ENCODE results near the gene BARX2. TPM values are rescaled to one million over a fixed set of nuclear protein-coding genes. Genes with fewer than 3 reads are reported as not detected.

The BARX2 gene
- total and polyA plus RNA-seq, 12 donors = 0.07 TPM; not detected in 11

- TF ChIP-seq CTCF (IDR thresholded peaks at IDR 0.05) (no peak), POLR2A (IDR thresholded peaks at IDR 0.05) (no peak)
- Histone ChIP-seq H3K9me3 (replicated peaks in 1 of 3) (no peaks in the 10 kb centered on the region), H3K4me1 (replicated peaks in 1 of 2) (no peaks in the 10 kb centered on the region), H3K4me3 (no peak overlapping the region), H3K27me3 (no peaks in the 10 kb centered on the region), H3K36me3 (replicated peaks in 1 of 2) (no peaks in the 10 kb centered on the region), H3K27ac (no peak overlapping the region)
- no peak for DNase-seq
- WGBS, 4 donors = 53 to 60% (median 58%) methylated on average over 5 of the region's 5 CpGs
- intact Hi-C loops (cut with DNase I) = no loop called here
Observed at GRCh38 chr11:129427816-129428406, 52.3 kb downstream of the BARX2 start.

- DNase-seq = no peak
- H3K9me3 ChIP-seq (replicated peaks in 1 of 3) = no peaks in the 10 kb centered on the region
- no peaks in the 10 kb centered on the region for H3K4me1 ChIP-seq (replicated peaks in 1 of 2)
- H3K27me3 ChIP-seq = no peaks in the 10 kb centered on the region
- TF ChIP-seq CTCF (IDR thresholded peaks at IDR 0.05) (no peak), POLR2A (IDR thresholded peaks at IDR 0.05) (no peak)
- intact Hi-C loops (cut with DNase I) = no loop called here
- WGBS, 4 donors = 75 to 83% (median 78%) methylated on average over 9 of the region's 9 CpGs
- H3K36me3 ChIP-seq (replicated peaks in 1 of 2) = no peaks in the 10 kb centered on the region
- no peak overlapping the region for H3K4me3 ChIP-seq
- no peak overlapping the region for H3K27ac ChIP-seq
Observed at GRCh38 chr11:129428557-129428956, 52.9 kb downstream of the BARX2 start.

GRCh38 chr11:129434641-129435498 is 59.2 kb downstream of the BARX2 start:
- DNase-seq = no peak

DNA sequence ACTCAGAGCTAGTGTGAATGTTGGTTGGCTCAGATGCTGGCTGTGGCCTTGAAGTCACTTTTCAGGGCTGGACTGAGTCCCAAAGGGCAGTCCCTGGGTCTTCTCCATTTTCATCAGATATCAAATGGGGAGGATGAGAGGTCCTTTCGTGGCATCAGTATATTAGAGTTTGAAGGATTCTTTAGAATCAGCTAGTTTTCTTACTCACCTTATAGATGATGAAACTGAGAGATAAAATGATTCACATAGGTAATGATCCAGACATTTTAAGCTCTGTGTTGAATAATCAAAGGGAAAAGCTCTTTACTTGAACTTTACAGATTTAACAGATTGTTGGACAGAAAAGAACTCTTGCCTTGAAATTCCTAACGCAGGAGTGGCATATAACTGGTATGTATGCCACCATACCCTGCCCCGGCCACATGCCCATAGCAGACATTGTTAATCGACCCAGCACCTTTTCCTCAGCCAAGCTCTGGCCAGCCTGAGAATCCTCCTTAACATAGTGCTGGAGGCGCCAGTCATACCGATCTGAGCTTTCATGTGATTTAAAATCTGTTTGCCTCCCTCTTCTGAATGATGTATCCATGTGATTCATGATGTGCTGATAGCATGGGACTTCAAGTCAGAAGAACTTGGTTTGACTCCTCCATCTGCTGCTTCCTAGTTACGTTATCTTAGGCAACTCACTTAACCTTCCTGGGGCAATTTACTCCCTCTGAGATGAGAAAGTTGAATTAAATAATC is 60.0 kb downstream of the BARX2 start:
- WGBS, 4 donors = 67 to 73% (median 71%) methylated on average over 7 of the region's 7 CpGs

More at GRCh38 chr11:129434641-129435498, 59.2 kb downstream of the BARX2 start:
- 61 to 69% (median 67%) methylated on average over 4 of the region's 4 CpGs for WGBS, 4 donors
- intact Hi-C loops (cut with DNase I) = no loop called here
- Histone ChIP-seq H3K36me3 (replicated peaks in 1 of 2) (no peaks in the 10 kb centered on the region), H3K9me3 (replicated peaks in 1 of 3) (no peaks in the 10 kb centered on the region), H3K4me1 (replicated peaks in 1 of 2) (no peaks in the 10 kb centered on the region), H3K4me3 (no peak overlapping the region), H3K27ac (no peak overlapping the region), H3K27me3 (no peaks in the 10 kb centered on the region)
- no peak for TF ChIP-seq POLR2A (IDR thresholded peaks at IDR 0.05)

More for the DNA sequence above, 60.0 kb downstream of the BARX2 start:
- DNase-seq = no peak
- Histone ChIP-seq H3K4me3 (no peak overlapping the region), H3K9me3 (replicated peaks in 1 of 3) (no peaks in the 10 kb centered on the region), H3K4me1 (replicated peaks in 1 of 2) (no peaks in the 10 kb centered on the region), H3K36me3 (replicated peaks in 1 of 2) (no peaks in the 10 kb centered on the region), H3K27me3 (no peaks in the 10 kb centered on the region), H3K27ac (no peak overlapping the region)
- TF ChIP-seq POLR2A (IDR thresholded peaks at IDR 0.05) = no peak
- TF ChIP-seq CTCF (IDR thresholded peaks at IDR 0.05) = no peak
- intact Hi-C loops (cut with DNase I) = no loop called here

Measured in adrenal gland (tissue), 12 donors.